ENCODE measurements around the gene CNN2.

Gene CNN2

DNA sequence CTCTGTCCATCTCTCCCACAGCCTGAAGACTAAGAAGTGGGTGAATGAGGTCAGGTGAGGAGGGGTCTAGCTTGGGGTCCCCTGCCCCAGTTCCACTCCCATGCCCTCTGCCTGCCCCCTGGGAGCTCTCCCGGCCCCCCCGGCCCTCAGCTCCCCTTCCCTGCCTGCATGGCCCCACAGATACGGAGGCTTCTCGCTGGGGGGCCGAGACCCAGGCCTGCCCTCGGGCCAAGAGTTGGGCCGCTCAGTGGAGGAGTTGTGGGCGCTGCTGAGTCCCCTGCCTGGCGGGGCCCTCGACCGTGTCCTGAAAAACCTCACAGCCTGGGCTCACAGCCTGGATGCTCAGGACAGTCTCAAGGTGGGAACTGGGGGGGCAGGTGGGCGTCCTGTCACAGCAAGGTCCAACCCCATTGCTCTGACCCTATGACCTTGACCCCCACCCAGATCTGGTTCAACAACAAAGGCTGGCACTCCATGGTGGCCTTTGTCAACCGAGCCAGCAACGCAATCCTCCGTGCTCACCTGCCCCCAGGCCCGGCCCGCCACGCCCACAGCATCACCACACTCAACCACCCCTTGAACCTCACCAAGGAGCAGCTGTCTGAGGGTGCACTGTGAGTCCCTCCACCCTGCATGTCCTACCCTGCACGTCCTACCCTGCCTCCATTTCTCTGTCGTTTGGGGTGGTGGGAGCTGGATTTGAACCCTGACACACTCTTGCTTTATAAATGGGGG lies 29.6 kb downstream of the CNN2 start:
- Histone ChIP-seq H3K4me1 (ENCODE audit: control insufficient read depth in 5 of 5, insufficient read depth in 5 of 5, low read length in 5 of 5) (no peaks in the 10 kb centered on the region), H3K9ac (ENCODE audit: low read length in 5 of 5) (no peak overlapping the region), H3K27me3 (ENCODE audit: control insufficient read depth in 5 of 5, insufficient read depth in 4 of 5, low read length in 5 of 5) (no peaks in the 10 kb centered on the region), H3K9me3 (ENCODE audit: control insufficient read depth in 5 of 5, low read length in 5 of 5) (peaks cover 11 to 47% (median 39%) of the 10 kb centered on the region in 5 donors), H3K36me3 (ENCODE audit: control insufficient read depth in 5 of 5, insufficient read depth in 5 of 5, low read length in 5 of 5) (peaks cover 0 to 49% (median 30%) of the 10 kb centered on the region in 5 donors), H3K27ac (ENCODE audit: low read depth, low read length) (no peak overlapping the region), H3K4me3 (ENCODE audit: low read depth in 1 of 5, low read length in 5 of 5) (peak overlapping the region in 2 of 5 donors; percentile 6 to 13)

DNA sequence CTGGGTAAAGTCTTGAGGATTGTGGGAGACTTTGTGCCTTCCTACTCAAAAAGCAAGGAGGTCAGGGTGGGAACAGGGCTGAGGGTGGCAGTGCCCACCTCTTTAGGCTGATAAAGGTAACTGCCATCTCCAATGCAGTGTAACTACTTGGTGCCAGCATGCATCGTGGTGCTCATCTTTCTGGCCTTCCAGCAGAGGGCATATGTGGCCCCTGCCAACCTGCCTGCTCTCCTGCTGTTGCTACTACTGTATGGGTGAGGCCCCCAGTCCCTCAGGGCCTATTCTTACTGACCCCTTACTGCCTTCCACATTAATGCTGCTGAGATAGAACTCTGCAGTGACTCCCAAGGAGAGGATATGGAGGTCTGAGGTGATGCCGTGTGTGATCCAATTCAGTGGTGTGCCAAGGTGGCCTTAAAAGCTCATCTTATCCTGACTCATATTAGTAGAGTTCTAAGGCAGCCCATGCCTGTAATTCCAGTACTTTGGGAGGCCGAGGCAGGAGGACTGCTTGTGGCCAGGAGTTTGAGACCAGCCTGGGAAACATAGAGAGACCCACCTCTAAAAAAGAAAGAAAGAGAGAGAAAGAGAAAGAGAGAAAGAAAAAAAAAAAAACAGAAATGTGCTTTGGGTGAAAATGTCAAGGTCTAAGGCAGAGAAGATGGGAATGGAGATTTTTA lies 30.9 kb downstream of the CNN2 start:
- H3K27me3 ChIP-seq (ENCODE audit: control insufficient read depth in 5 of 5, insufficient read depth in 4 of 5, low read length in 5 of 5) = no peaks in the 10 kb centered on the region
- H3K4me3 ChIP-seq (ENCODE audit: low read depth in 1 of 5, low read length in 5 of 5) = peak overlapping the region in 3 of 5 donors; percentile 13 to 49 (median 27)

GRCh38 chr19:1058112-1058511 lies 31.7 kb downstream of the CNN2 start:
- no peaks in the 10 kb centered on the region for H3K4me1 ChIP-seq (ENCODE audit: control insufficient read depth in 5 of 5, insufficient read depth in 5 of 5, low read length in 5 of 5)
- H3K36me3 ChIP-seq (ENCODE audit: control insufficient read depth in 5 of 5, insufficient read depth in 5 of 5, low read length in 5 of 5) = peaks cover 0 to 49% (median 30%) of the 10 kb centered on the region in 5 donors
- H3K9ac ChIP-seq (ENCODE audit: low read length in 5 of 5) = no peak overlapping the region
- H3K27ac ChIP-seq (ENCODE audit: low read depth, low read length) = no peak overlapping the region
- peaks cover 11 to 47% (median 39%) of the 10 kb centered on the region in 5 donors for H3K9me3 ChIP-seq (ENCODE audit: control insufficient read depth in 5 of 5, low read length in 5 of 5)
- peak overlapping the region in 2 of 5 donors; percentile 22 to 51 for H3K4me3 ChIP-seq (ENCODE audit: low read depth in 1 of 5, low read length in 5 of 5)
- no peaks in the 10 kb centered on the region for H3K27me3 ChIP-seq (ENCODE audit: control insufficient read depth in 5 of 5, insufficient read depth in 4 of 5, low read length in 5 of 5)

More for the DNA sequence above, 30.9 kb downstream of the CNN2 start:
- H3K36me3 ChIP-seq (ENCODE audit: control insufficient read depth in 5 of 5, insufficient read depth in 5 of 5, low read length in 5 of 5) = peaks cover 0 to 49% (median 30%) of the 10 kb centered on the region in 5 donors
- no peak overlapping the region for H3K27ac ChIP-seq (ENCODE audit: low read depth, low read length)
- H3K9me3 ChIP-seq (ENCODE audit: control insufficient read depth in 5 of 5, low read length in 5 of 5) = peaks cover 11 to 47% (median 39%) of the 10 kb centered on the region in 5 donors
- H3K9ac ChIP-seq (ENCODE audit: low read length in 5 of 5) = no peak overlapping the region
- no peaks in the 10 kb centered on the region for H3K4me1 ChIP-seq (ENCODE audit: control insufficient read depth in 5 of 5, insufficient read depth in 5 of 5, low read length in 5 of 5)

DNA sequence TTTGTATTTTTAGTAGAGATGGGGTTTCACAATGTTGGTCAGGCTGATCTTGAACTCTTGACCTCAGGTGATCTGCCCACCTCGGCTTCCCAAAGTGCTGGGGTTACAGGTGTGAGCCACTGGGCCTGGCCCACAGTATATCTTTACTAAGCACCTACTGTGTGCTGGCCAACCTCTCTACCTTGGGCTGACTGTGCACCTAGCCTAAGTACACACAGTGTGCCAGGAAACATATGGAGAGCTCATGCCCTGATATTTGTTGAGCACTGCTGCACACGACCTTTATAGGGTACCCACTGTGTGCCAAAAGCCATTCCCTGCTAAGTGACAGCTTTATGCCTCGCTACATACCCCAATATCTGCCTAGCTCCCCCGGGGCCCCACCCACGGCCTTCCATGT lies 34.3 kb downstream of the CNN2 start:
- Histone ChIP-seq H3K27me3 (ENCODE audit: control insufficient read depth in 5 of 5, insufficient read depth in 4 of 5, low read length in 5 of 5) (peaks cover 0 to 13% (median 0%) of the 10 kb centered on the region in 5 donors), H3K27ac (ENCODE audit: low read depth, low read length) (no peak overlapping the region), H3K9ac (ENCODE audit: low read length in 5 of 5) (no peak overlapping the region), H3K9me3 (ENCODE audit: control insufficient read depth in 5 of 5, low read length in 5 of 5) (peaks cover 11 to 39% (median 38%) of the 10 kb centered on the region in 5 donors), H3K4me3 (ENCODE audit: low read depth in 1 of 5, low read length in 5 of 5) (no peak overlapping the region), H3K36me3 (ENCODE audit: control insufficient read depth in 5 of 5, insufficient read depth in 5 of 5, low read length in 5 of 5) (peaks cover 0 to 30% (median 20%) of the 10 kb centered on the region in 5 donors), H3K4me1 (ENCODE audit: control insufficient read depth in 5 of 5, insufficient read depth in 5 of 5, low read length in 5 of 5) (peaks cover 0 to 13% (median 11%) of the 10 kb centered on the region in 5 donors)

DNA sequence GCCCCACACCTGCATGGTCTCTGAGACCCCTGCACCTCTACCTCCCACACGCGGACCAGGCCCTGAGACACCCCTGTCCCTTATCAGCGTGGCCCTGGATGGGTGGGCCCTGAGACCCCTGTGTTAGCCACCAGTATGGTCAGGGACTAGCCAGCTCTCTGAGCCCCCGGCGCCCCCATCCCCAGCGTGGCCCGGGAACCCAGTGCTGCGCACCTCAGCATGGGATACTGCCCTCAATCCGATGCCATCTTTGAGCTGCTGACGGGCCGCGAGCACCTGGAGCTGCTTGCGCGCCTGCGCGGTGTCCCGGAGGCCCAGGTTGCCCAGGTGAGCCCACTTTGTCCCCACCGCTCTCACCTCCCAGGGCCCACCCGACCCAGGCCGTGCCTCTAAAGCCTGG lies 35.6 kb downstream of the CNN2 start:
- Histone ChIP-seq H3K4me3 (ENCODE audit: low read depth in 1 of 5, low read length in 5 of 5) (no peak overlapping the region), H3K9me3 (ENCODE audit: control insufficient read depth in 5 of 5, low read length in 5 of 5) (peaks cover 8 to 26% (median 25%) of the 10 kb centered on the region in 5 donors), H3K27ac (ENCODE audit: low read depth, low read length) (no peak overlapping the region), H3K9ac (ENCODE audit: low read length in 5 of 5) (no peak overlapping the region), H3K36me3 (ENCODE audit: control insufficient read depth in 5 of 5, insufficient read depth in 5 of 5, low read length in 5 of 5) (peaks cover 0 to 17% (median 13%) of the 10 kb centered on the region in 5 donors), H3K27me3 (ENCODE audit: control insufficient read depth in 5 of 5, insufficient read depth in 4 of 5, low read length in 5 of 5) (peaks cover 0 to 24% (median 0%) of the 10 kb centered on the region in 5 donors), H3K4me1 (ENCODE audit: control insufficient read depth in 5 of 5, insufficient read depth in 5 of 5, low read length in 5 of 5) (peaks cover 0 to 22% (median 21%) of the 10 kb centered on the region in 5 donors)

DNA sequence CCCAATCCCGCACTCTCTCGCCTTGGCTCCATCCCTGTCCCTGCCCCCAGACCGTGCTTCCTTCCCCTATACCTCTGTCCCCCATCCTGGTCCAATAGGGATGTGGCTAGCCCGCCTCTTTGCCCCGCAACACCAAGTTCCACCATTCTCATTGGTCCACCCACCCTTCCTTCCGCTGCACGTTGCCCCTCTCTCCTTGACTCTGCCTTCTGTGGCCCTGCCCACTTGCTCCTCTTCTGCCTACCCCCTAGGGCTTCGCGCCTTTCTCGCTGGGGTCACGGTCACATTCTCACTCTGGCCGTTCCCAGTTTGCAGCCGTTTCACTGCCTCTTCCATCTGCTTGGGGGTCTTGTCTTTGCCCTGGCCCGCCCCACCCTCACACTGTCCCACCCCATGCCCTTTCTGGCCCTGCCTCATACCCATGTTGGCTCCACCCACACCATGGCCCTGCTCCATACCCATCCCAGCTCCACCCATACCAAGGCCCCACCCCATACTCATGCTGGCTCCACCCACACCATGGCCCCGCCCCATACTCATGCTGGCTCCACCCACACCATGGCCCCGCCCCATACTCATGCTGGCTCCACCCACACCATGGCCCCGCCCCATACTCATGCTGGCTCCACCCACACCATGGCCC lies 36.1 kb downstream of the CNN2 start:
- H3K36me3 ChIP-seq (ENCODE audit: control insufficient read depth in 5 of 5, insufficient read depth in 5 of 5, low read length in 5 of 5) = peaks cover 0 to 13% (median 10%) of the 10 kb centered on the region in 5 donors
- H3K9me3 ChIP-seq (ENCODE audit: control insufficient read depth in 5 of 5, low read length in 5 of 5) = peaks cover 4 to 21% (median 20%) of the 10 kb centered on the region in 5 donors
- H3K9ac ChIP-seq (ENCODE audit: low read length in 5 of 5) = no peak overlapping the region
- H3K27me3 ChIP-seq (ENCODE audit: control insufficient read depth in 5 of 5, insufficient read depth in 4 of 5, low read length in 5 of 5) = peaks cover 0 to 29% (median 0%) of the 10 kb centered on the region in 5 donors
- no peak overlapping the region for H3K4me3 ChIP-seq (ENCODE audit: low read depth in 1 of 5, low read length in 5 of 5)
- H3K27ac ChIP-seq (ENCODE audit: low read depth, low read length) = no peak overlapping the region
- H3K4me1 ChIP-seq (ENCODE audit: control insufficient read depth in 5 of 5, insufficient read depth in 5 of 5, low read length in 5 of 5) = peaks cover 0 to 27% (median 25%) of the 10 kb centered on the region in 5 donors

GRCh38 chr19:1063030-1063908 lies 36.9 kb downstream of the CNN2 start:
- H3K27me3 ChIP-seq (ENCODE audit: control insufficient read depth in 5 of 5, insufficient read depth in 4 of 5, low read length in 5 of 5) = peaks cover 0 to 36% (median 0%) of the 10 kb centered on the region in 5 donors
- H3K36me3 ChIP-seq (ENCODE audit: control insufficient read depth in 5 of 5, insufficient read depth in 5 of 5, low read length in 5 of 5) = peaks cover 0 to 10% (median 7%) of the 10 kb centered on the region in 5 donors
- H3K4me3 ChIP-seq (ENCODE audit: low read depth in 1 of 5, low read length in 5 of 5) = no peak overlapping the region
- peaks cover 4 to 13% (median 12%) of the 10 kb centered on the region in 5 donors for H3K9me3 ChIP-seq (ENCODE audit: control insufficient read depth in 5 of 5, low read length in 5 of 5)
- H3K27ac ChIP-seq (ENCODE audit: low read depth, low read length) = no peak overlapping the region
- peaks cover 0 to 30% (median 27%) of the 10 kb centered on the region in 5 donors for H3K4me1 ChIP-seq (ENCODE audit: control insufficient read depth in 5 of 5, insufficient read depth in 5 of 5, low read length in 5 of 5)
- no peak overlapping the region for H3K9ac ChIP-seq (ENCODE audit: low read length in 5 of 5)

GRCh38 chr19:1063909-1064660 lies 37.7 kb downstream of the CNN2 start:
- peaks cover 0 to 43% (median 0%) of the 10 kb centered on the region in 5 donors for H3K27me3 ChIP-seq (ENCODE audit: control insufficient read depth in 5 of 5, insufficient read depth in 4 of 5, low read length in 5 of 5)
- peaks cover 0 to 6% (median 5%) of the 10 kb centered on the region in 5 donors for H3K9me3 ChIP-seq (ENCODE audit: control insufficient read depth in 5 of 5, low read length in 5 of 5)
- peaks cover 0 to 5% (median 0%) of the 10 kb centered on the region in 5 donors for H3K36me3 ChIP-seq (ENCODE audit: control insufficient read depth in 5 of 5, insufficient read depth in 5 of 5, low read length in 5 of 5)
- H3K9ac ChIP-seq (ENCODE audit: low read length in 5 of 5) = no peak overlapping the region
- no peak overlapping the region for H3K27ac ChIP-seq (ENCODE audit: low read depth, low read length)
- no peak overlapping the region for H3K4me3 ChIP-seq (ENCODE audit: low read depth in 1 of 5, low read length in 5 of 5)
- peaks cover 0 to 38% (median 33%) of the 10 kb centered on the region in 5 donors for H3K4me1 ChIP-seq (ENCODE audit: control insufficient read depth in 5 of 5, insufficient read depth in 5 of 5, low read length in 5 of 5)

Data from subcutaneous abdominal adipose tissue (tissue), 5 donors.